ENCODE data around the gene MXRA7. TPM values are rescaled to one million over a fixed set of nuclear protein-coding genes. Genes with fewer than 3 reads are reported as not detected.
A peak's percentile ranks its signal among the peaks of the same experiment; 100 is the strongest.

MXRA7 gene
- total RNA-seq, 2 donors from 2014 or later: 12.0 to 37.2 TPM

- DNase-seq (no peak), ATAC-seq (no peak)
- intact Hi-C loops (cut with DNase I, micrococcal nuclease): no loop called here
Measured at GRCh38 chr17:76670718-76671122, 40.0 kb downstream of the MXRA7 start.

- intact Hi-C loops (cut with DNase I, micrococcal nuclease): no loop called here
- DNase-seq (no peak), ATAC-seq (peak; percentile 26)
Measured at GRCh38 chr17:76670020-76670717, 40.6 kb downstream of the MXRA7 start.

DNA sequence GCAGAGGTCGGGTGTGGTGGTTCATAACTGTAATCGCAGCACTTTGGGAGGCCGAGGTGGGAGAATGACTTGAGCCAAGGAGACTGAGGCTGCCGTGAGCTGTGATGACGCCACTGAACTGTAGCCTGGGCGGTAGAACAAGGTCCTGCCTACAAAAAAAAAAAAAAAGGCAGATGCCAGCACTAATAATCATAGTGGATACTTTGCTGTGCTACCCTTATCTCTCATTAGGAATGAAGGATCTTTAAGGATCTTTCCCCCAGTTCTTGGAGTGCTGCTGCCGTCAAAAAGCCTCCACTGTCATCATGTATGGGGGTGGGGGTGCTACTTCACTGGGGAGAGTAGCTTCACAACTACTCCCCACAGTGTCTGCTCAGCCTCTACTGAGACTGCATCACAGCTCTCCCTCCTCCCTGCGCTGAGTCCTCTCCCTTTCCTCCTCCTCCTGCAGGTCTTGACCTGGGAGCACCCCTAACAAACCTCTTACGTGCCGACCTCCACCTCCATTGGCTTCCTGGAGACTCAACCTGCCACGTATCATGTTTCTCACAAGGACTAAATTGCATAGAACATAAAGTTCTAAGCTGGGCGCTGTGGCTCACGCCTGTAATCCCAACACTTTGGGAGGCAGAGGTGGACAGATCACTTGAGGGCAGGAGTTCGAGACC, 42.8 kb downstream of the MXRA7 start:
- intact Hi-C loops (cut with DNase I, micrococcal nuclease): no loop called here
- peak in 1 of 2 donors; percentile 18 for DNase-seq
- no peak for ATAC-seq

DNA sequence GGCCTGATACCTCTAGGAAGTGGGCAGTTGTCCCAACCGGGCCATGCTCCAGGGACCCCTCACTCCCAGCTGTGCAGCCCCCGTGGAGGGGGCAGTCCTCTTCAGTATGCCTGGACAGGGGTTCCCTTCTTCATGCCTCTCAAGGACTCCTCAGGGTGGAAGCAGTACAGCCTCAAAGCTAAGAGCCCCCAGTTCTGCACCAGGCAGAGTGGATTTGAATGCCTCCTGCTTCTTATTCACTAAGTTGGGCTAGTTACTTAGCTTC, 43.3 kb downstream of the MXRA7 start:
- DNase-seq: no peak
- ATAC-seq: no peak
- intact Hi-C loops (cut with DNase I, micrococcal nuclease): no loop called here

GRCh38 chr17:76660656-76661042, 50.1 kb downstream of the MXRA7 start:
- peak; percentile 30 for ATAC-seq
- intact Hi-C loops (cut with DNase I, micrococcal nuclease): no loop called here
- DNase-seq: peak in 1 of 2 donors; percentile 43

DNA sequence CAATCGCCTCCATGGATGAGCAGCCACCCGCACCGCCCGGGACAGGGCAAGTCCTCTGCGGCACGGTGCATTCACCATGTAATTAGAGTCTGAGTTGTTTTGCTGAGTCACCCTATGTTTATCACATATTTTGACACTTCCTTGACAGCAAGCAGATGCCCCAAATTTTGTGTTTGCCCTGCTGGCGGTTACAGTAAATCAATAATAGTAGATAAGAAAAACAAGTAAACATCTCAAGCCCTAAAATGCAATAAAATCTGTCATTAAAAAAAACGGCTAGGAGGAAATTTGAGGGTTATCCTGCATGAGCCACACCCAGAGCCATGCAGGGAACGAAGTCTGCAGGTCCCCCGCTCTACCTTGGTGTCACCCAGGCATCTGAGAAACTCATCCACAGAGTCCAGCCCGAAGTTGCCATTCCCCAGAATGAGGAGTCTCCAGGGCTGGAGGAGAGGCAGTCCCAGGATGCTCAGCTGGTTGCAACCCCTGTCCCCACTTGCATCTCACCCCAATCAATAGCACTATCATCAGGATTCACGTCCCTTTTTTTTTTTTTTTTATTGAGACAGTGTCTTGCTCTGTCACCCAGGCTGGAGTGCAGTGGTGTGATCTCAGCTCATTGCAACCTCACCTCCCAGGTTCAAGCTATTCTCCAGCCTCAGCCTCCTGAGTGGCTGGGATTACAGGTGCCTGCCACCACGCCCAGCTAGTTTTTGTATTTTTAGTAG, 50.7 kb downstream of the MXRA7 start:
- intact Hi-C loops (cut with DNase I, micrococcal nuclease): no loop called here
- DNase-seq: peak; percentile 69 to 80
- ATAC-seq: peak; percentile 84

GRCh38 chr17:76658242-76658662, 52.5 kb downstream of the MXRA7 start:
- DNase-seq (peak; percentile 40 to 42), ATAC-seq (peak; percentile 48)
- intact Hi-C loops (cut with DNase I, micrococcal nuclease): no loop called here

DNA sequence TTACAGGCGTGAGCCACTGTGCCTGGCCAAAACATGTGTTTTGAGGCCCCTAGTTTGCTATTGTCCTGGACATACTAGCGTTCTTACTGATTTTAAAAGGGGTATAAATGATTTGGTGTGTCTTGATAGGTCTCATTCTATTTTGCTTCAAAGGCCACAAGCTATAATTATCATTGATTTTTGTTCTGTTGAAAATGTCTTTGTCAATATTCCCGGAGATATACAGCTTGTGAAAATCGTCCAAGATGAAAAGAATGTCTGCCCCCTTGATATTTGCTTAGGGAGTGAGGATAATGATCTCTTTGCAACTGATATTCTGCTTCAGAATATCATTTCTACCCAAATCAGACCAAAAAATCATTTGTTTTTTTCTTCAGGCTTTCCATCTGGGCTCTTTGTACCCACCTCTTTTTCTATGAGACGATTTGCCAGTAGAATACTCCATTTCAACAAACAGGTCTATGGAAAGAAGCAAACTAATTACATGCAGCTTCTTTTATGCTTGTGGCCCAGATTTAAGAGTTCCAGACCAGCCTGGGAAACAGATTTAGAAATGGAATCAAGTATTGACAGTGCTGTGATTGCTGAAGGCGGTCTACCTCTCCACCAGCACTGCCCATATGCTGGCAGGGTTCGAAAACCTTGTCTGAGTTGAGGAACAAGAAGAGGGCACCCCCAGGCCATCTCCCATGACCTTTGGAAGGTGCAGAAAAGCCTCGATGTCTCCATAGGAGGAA, 53.1 kb downstream of the MXRA7 start:
- no peak for DNase-seq
- intact Hi-C loops (cut with DNase I, micrococcal nuclease): no loop called here
- ATAC-seq: no peak

- no peak for DNase-seq
- intact Hi-C loops (cut with DNase I, micrococcal nuclease): no loop called here
- ATAC-seq: no peak
Measured at GRCh38 chr17:76654408-76654807, 56.4 kb downstream of the MXRA7 start.

DNA sequence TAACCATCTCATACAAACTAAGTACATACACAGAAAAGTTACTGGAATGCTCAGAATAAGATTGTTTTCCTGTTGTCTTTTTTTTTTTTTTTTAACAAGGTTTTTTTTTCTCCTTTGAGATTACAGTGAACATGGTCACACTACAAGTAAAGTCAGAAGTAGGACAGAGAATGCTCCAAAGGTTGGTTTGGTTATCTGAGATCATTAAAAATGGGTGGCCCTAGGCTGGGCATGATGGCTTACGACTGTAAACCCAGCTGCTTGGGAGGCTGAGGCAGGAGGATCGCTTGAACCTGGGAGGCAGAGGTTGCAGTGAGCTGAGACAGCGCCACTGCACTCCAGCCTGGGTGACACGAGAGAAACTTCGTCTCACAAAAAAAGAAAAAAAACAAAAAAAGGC, 60.3 kb downstream of the MXRA7 start:
- intact Hi-C loops (cut with DNase I, micrococcal nuclease): no loop called here
- no peak for DNase-seq
- peak; percentile 72 for ATAC-seq

GRCh38 chr17:76646712-76647111, 64.1 kb downstream of the MXRA7 start:
- ATAC-seq (no peak), DNase-seq (no peak)
- intact Hi-C loops (cut with DNase I, micrococcal nuclease): no loop called here

DNA sequence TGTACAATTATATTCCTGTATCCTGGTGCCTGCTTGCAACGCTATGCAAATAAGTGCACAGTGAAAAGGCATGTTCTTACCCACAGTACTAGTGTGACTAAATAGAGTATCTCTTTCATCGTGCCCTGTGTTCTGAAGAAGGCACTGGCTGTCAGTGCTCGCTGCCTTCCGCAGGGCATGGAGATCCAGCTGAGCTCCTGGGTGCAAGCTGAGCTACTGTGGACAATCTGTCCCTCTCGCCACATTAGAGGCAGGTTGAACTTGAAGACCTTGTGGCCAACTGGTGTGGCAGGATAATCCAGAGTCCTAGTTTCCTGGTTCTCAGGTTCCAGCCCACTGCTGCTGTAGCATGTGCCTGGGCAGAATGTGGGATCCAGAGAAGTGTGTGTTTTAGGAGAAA, 65.3 kb downstream of the MXRA7 start:
- ATAC-seq: peak; percentile 49
- peak; percentile 34 to 66 for DNase-seq
- intact Hi-C loops (cut with DNase I, micrococcal nuclease): no loop called here

DNA sequence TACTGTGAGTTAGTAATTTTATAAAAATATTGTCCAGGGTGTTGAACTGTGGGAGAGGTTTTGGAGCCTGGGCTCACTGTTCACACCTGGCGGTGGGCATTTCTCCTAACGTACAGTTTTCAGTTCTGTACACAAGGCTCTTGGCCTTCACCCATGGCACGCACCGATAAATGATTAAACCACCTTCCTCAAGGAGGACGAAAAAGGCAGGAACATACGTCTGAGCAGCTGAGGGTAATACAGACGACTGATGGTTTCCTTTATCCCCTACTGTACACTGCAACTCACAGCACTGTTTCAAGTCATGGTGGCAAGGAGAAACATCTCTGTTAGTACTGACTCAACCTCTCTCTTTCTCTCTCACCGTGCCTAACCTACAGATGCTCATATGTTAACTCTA, 65.8 kb downstream of the MXRA7 start:
- DNase-seq (peak; percentile 60 to 62), ATAC-seq (peak; percentile 56)
- intact Hi-C loops (cut with DNase I, micrococcal nuclease): no loop called here

DNA sequence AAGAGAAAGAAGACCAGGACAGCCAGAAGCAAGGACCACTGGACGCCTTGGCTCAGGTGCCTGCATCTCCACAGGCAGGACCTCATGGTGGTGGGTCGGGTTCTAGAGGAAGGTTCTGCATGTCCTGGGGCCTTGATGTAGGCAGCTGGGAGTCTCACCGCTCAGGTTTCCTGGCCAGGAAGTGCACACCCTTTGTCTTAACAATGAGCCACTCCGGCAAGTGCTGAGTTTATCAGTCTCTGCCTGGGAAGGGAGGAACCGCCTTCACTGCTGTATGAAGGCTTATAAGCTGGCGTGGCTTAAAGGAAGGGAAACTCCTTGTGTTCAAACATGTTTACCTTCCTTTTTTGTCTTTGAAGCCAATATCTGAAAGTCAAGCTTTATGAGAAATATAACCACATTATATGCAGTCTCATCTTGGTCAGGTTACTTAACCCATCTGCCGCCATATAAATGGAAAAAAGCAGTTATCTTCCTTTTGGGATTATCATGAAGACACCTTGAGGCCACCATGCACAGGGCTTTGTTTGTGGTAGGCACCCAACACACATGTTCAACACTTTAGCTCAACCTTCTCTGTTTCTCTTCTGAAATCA, 67.1 kb downstream of the MXRA7 start, which contains the start of gene ST6GALNAC1:
ST6GALNAC1 (minus strand) TSS at position 205 of the 596 bp plus-strand sequence; CDS start at position 86, 119 bp downstream.
- intact Hi-C loops (cut with DNase I, micrococcal nuclease): no loop called here
- ATAC-seq (peak; percentile 74), DNase-seq (peak; percentile 80 to 85)

DNA sequence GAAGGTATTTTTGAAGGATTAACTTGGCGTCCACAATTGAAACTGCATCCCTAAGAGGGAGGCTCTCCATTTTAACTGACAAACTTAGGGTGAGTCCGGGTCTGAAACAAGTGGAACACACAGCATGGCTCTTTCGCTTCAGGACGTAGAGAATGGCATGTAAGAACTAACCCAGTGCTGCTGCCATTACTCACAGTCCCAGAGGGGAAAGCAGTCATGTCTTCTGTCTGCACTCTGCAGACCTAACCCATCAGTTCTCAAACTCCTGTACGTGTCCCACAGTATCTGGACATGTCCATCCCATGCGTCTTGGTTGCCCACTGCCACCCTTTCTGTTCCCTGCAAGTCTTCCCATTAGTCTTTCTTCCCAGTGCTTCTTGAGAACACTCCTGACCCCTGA, 67.8 kb downstream of the MXRA7 start:
- ATAC-seq: peak; percentile 8
- peak in 1 of 2 donors; percentile 25 for DNase-seq
- intact Hi-C loops (cut with DNase I, micrococcal nuclease): no loop called here

GRCh38 chr17:76642032-76642561, 68.7 kb downstream of the MXRA7 start:
- DNase-seq (no peak), ATAC-seq (no peak)
- intact Hi-C loops (cut with DNase I, micrococcal nuclease): no loop called here

GRCh38 chr17:76641501-76641900, 69.3 kb downstream of the MXRA7 start:
- intact Hi-C loops (cut with DNase I, micrococcal nuclease): no loop called here
- DNase-seq (no peak), ATAC-seq (peak; percentile 47)

DNA sequence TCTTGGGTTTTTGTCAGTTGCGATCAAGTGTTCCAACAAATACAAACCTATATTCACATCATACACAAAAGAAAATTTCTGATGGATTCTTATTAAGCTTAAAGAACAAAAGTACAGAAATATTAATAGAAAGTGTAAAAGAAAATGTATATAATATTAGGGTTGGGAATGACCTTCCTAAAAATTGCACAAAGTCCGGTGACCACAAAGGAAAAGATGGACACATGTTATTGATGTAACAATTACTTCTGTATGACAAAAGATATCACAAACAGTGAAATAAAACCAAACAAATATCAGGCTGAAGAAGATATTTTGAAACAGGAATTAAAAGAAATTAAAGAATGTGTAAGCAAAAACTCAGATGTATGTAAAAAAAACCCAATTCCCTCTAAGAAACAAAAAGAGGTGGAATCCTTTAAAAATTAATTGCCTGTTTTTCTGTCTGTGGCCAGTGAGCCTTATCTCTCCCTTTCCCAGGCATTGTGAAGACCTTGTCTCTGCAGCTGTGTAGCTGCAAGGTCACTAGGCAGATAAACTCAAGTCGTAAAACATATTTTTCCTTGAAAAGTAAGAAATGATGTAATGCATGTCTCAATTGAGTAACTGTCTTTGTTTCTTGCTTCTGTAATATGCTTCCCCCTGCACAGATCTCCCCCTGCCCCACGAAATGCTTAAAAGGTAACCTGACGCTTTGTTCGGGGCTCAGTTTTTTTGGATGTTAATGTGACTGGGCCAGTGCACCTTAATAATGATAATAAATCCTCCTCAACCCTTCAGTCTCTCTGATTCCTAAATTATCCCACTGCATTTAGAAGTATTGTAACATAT, 70.0 kb downstream of the MXRA7 start:
- DNase-seq: no peak
- ATAC-seq: no peak
- intact Hi-C loops (cut with DNase I, micrococcal nuclease): no loop called here

Measured in left colon (tissue), 2 donors.